Neural cell (in vitro differentiated cells): Measurements from ENCODE around the gene FRK.

Experiments
- EP300 ChIP-seq: fragments of 450-650 bp; conservative IDR thresholded peaks from 2 replicates; pipeline ENCODE4 v1.6.1; 2014; ENCODE audit warnings: antibody characterized with exemption, mild to moderate bottlenecking, moderate library complexity; ENCODE audit not compliant: poor library complexity, severe bottlenecking
- EZH2 ChIP-seq: fragments of 200-600, 300-800 bp; shearing (Covaris generic), sonication (generic); IDR thresholded peaks from 2 replicates; pipeline ENCODE4 v1.6.1; 2014; ENCODE audit warnings: antibody characterized with exemption, low read length, borderline replicate concordance, mild to moderate bottlenecking; ENCODE audit not compliant: insufficient read depth, poor library complexity, severe bottlenecking
- MXI1 ChIP-seq: fragments of 450-650 bp; conservative IDR thresholded peaks from 2 replicates; pipeline ENCODE4 v1.6.1; 2014; ENCODE audit warnings: antibody characterized with exemption, mild to moderate bottlenecking; ENCODE audit not compliant: poor library complexity, severe bottlenecking
- POLR2AphosphoS5 ChIP-seq: IDR thresholded peaks from 2 replicates; pipeline ENCODE4 v1.6.1; 2012
- RAD21 ChIP-seq: fragments of 450-650 bp; conservative IDR thresholded peaks from 2 replicates; pipeline ENCODE4 v1.6.1; 2014; ENCODE audit warnings: antibody characterized with exemption, mild to moderate bottlenecking, moderate library complexity
- SMC3 ChIP-seq: fragments of 450-650 bp; conservative IDR thresholded peaks from 2 replicates; pipeline ENCODE4 v1.6.1; 2014; ENCODE audit warnings: antibody characterized with exemption, mild to moderate bottlenecking, moderate library complexity; ENCODE audit not compliant: poor library complexity
- TF ChIP-seq, protein P1 (sequence below): fragments of 450-650 bp; IDR thresholded peaks from 2 replicates; pipeline ENCODE4 v1.5.1; 2014; ENCODE audit warnings: antibody characterized with exemption, mild to moderate bottlenecking, moderate library complexity; ENCODE audit not compliant: poor library complexity, severe bottlenecking
- TF ChIP-seq, protein P2 (sequence below): IDR thresholded peaks from 2 replicates; pipeline ENCODE4 v1.6.1; 2012; ENCODE audit warnings: borderline replicate concordance

DNA sequence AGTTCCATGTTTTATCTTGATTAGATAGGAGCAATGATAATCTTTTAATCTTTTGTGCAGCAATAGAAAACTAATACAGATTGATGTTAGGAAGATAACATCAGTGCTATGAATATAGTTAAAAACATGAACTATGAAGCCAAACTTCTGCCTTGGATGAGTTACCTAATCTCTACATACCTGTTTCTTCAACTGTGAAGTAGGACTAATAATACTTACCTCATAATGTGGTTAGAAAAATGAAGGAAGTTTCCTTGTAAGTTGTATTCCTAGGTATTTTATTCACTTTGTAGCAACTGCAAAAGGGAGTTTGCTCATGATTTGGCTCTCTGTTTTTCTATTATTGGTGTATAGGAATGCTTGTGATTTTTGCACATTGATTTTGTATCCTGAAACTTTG lies 111.9 kb downstream of the FRK start:
- TF ChIP-seq EP300: no peak
- TF ChIP-seq, protein P1, sequence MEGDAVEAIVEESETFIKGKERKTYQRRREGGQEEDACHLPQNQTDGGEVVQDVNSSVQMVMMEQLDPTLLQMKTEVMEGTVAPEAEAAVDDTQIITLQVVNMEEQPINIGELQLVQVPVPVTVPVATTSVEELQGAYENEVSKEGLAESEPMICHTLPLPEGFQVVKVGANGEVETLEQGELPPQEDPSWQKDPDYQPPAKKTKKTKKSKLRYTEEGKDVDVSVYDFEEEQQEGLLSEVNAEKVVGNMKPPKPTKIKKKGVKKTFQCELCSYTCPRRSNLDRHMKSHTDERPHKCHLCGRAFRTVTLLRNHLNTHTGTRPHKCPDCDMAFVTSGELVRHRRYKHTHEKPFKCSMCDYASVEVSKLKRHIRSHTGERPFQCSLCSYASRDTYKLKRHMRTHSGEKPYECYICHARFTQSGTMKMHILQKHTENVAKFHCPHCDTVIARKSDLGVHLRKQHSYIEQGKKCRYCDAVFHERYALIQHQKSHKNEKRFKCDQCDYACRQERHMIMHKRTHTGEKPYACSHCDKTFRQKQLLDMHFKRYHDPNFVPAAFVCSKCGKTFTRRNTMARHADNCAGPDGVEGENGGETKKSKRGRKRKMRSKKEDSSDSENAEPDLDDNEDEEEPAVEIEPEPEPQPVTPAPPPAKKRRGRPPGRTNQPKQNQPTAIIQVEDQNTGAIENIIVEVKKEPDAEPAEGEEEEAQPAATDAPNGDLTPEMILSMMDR: no peak
- TF ChIP-seq MXI1: no peak
- no peak for TF ChIP-seq EZH2
- TF ChIP-seq, protein P2, sequence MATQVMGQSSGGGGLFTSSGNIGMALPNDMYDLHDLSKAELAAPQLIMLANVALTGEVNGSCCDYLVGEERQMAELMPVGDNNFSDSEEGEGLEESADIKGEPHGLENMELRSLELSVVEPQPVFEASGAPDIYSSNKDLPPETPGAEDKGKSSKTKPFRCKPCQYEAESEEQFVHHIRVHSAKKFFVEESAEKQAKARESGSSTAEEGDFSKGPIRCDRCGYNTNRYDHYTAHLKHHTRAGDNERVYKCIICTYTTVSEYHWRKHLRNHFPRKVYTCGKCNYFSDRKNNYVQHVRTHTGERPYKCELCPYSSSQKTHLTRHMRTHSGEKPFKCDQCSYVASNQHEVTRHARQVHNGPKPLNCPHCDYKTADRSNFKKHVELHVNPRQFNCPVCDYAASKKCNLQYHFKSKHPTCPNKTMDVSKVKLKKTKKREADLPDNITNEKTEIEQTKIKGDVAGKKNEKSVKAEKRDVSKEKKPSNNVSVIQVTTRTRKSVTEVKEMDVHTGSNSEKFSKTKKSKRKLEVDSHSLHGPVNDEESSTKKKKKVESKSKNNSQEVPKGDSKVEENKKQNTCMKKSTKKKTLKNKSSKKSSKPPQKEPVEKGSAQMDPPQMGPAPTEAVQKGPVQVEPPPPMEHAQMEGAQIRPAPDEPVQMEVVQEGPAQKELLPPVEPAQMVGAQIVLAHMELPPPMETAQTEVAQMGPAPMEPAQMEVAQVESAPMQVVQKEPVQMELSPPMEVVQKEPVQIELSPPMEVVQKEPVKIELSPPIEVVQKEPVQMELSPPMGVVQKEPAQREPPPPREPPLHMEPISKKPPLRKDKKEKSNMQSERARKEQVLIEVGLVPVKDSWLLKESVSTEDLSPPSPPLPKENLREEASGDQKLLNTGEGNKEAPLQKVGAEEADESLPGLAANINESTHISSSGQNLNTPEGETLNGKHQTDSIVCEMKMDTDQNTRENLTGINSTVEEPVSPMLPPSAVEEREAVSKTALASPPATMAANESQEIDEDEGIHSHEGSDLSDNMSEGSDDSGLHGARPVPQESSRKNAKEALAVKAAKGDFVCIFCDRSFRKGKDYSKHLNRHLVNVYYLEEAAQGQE: no peak
- no peak for TF ChIP-seq POLR2AphosphoS5
- no peak for TF ChIP-seq RAD21
- no peak for TF ChIP-seq SMC3
